Common myeloid progenitor, CD34-positive (primary cell): ENCODE measurements around the gene GRB2.

Source experiments
- CTCF ChIA-PET: fragments of 350-600 bp; sonication (Branson Sonifier 250); formaldehyde crosslinking; loops from one replicate; lab custom pipeline; 2021; ENCODE audit warnings: antibody characterized with exemption; lab: Charles Lee
- POLR2A ChIA-PET: fragments of 350-600 bp; sonication (Branson Sonifier 250); formaldehyde crosslinking; loops from one replicate; lab custom pipeline; 2021; ENCODE audit warnings: antibody characterized with exemption; lab: Charles Lee
- DNase-seq, 3 donors: peaks; one replicate each; pipeline versions ENCODE4 v3.0.0 to v3.0.0-alpha.2; 2013
- H3K27ac ChIP-seq, 2 experiments: 1 replicate in 1 of 2; 2 replicates in 1 of 2; pipeline ENCODE4 v1.7.0; 2013; ENCODE audit warnings: inconsistent platforms in 2 of 2, low read length in 2 of 2, mild to moderate bottlenecking in 2 of 2, low read depth in 1 of 2, moderate library complexity in 1 of 2; ENCODE audit not compliant: severe bottlenecking in 2 of 2, insufficient read depth in 1 of 2, poor library complexity in 1 of 2
- H3K27me3 ChIP-seq, 5 experiments: replicated peaks in 2 of 5; 1 replicate in 3 of 5; 2 replicates in 2 of 5; pipeline versions ENCODE4 v1.6.1 to v1.7.0; 2013; ENCODE audit warnings: low read length in 4 of 5, mild to moderate bottlenecking in 2 of 5, moderate library complexity in 2 of 5, inconsistent platforms in 1 of 5; ENCODE audit not compliant: insufficient read depth in 5 of 5, control insufficient read depth in 4 of 5
- H3K36me3 ChIP-seq, 4 experiments: 1 replicate in 2 of 4; 2 replicates in 2 of 4; pipeline versions ENCODE4 v1.6.1 to v1.7.0; 2013; ENCODE audit warnings: low read length in 3 of 4, control low read depth in 1 of 4, mild to moderate bottlenecking in 1 of 4; ENCODE audit not compliant: control insufficient read depth in 4 of 4, insufficient read depth in 4 of 4
- H3K4me1 ChIP-seq, 4 experiments: 1 replicate in 3 of 4; 2 replicates in 1 of 4; pipeline versions ENCODE4 v1.6.1 to v1.7.1; 2013; ENCODE audit warnings: low read length in 3 of 4, mild to moderate bottlenecking in 3 of 4, control low read depth in 1 of 4, inconsistent platforms in 1 of 4, moderate library complexity in 1 of 4; ENCODE audit not compliant: control insufficient read depth in 4 of 4, insufficient read depth in 4 of 4; ENCODE audit errors: control extremely low read depth in 1 of 4
- H3K4me3 ChIP-seq, 7 experiments: 1 replicate in 4 of 7; 2 replicates in 3 of 7; pipeline versions ENCODE4 v1.5.1 to v1.7.0; 2013; ENCODE audit warnings: mild to moderate bottlenecking in 7 of 7, low read length in 6 of 7, moderate library complexity in 6 of 7, inconsistent platforms in 2 of 7, low read depth in 2 of 7, control low read depth in 1 of 7; ENCODE audit not compliant: insufficient read depth in 4 of 7, control insufficient read depth in 1 of 7; ENCODE audit errors: extremely low read depth in 1 of 7
- H3K9me3 ChIP-seq, 5 experiments: 1 replicate in 4 of 5; 2 replicates in 1 of 5; pipeline versions ENCODE4 v1.6.1 to v1.7.1; 2013; ENCODE audit warnings: low read length in 4 of 5, mild to moderate bottlenecking in 2 of 5, inconsistent platforms in 1 of 5, low read depth in 1 of 5, moderate library complexity in 1 of 5; ENCODE audit not compliant: control insufficient read depth in 4 of 5, insufficient read depth in 2 of 5; ENCODE audit errors: control extremely low read depth in 1 of 5
- WGBS: methylation state at CpG from one replicate; pipeline ENCODE4 v1.1.5; 2013; ENCODE audit not compliant: insufficient coverage; 5-methylcytosine and 5-hydroxymethylcytosine counted together

GRB2 gene

DNA sequence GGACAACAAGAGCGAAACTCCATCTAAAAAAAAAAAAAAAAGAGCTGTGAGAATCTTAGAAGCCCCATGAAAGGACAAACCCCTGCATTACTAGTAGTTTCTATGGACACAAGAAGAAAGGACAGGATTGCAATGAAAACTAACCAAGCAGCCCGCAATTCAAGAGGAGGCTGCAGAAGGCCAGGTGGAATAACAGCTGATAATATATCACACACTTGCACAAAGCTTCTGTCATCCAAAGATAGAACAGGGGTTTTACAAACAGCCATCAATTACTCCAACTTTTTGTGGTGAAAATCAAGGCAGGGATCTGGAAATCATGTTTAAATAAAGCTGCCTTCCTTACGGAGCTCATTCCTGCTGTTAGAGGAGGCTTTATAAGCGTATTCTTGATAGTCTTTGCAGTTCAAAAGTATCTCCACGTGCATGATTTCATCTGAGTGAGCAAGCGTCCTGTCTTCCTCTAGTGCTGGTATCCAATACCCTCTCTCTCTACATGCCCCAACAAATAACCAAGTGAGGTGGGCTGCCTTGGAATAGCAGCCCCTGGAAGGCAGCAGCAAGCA is 27.8 kb upstream of the GRB2 start:
- no peak overlapping the region for H3K4me3 ChIP-seq
- ChIA-PET CTCF (interaction anchor here (1.0 to 1.6 kb wide), 3 partner anchors 62 to 144 kb away, joined by 3 to 4 read pairs (median 3); partner anchors contain the start of gene SLC25A19), POLR2A (no interaction called here)
- H3K27me3 ChIP-seq: no peaks in the 10 kb centered on the region
- H3K36me3 ChIP-seq: no peaks in the 10 kb centered on the region
- WGBS: 90% methylated on average over 2 of the region's 6 CpGs
- H3K9me3 ChIP-seq: no peaks in the 10 kb centered on the region
- peaks cover 0 to 8% (median 4%) of the 10 kb centered on the region in 4 experiments for H3K4me1 ChIP-seq
- no peak overlapping the region for H3K27ac ChIP-seq
- peak in 1 of 3 donors; percentile 15 for DNase-seq

DNA sequence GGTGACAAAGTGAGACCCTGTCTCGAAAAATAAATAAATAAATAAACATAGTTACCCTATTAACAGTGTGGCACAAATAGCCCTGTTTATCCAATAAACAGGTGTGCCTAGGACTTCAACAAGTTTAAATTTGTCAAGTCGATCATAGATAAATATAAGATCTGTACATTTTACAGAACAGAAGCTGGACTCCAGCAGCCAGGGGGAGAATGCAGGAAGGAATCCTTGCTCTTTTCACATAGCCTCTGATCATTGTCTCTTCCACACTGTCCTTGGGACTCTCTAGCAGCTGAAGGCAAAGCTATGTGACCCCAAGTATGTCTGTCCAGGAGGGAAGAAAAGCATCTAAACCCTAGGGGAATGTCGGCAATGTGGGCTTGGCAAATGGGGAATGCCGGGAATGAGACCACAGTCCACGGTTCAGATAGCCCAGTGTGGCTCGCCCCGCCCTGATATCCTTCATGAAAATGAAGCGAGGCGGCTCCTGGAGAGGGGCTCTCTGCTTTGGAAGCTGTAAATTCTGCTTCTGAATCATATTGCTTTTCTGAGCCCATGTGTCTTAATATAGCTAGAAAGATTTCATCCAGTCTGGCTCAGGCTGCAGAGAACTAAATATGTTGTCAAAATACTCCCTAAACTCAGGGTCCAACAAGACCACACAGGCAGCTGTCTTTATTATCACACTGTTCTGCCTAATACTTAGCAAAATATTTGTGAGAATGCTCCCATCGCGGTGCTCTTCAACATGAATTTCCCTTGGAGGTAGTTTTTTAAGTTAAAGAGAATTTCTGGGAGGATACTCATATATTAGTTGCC is 24.9 kb upstream of the GRB2 start:
- Histone ChIP-seq H3K27ac (no peak overlapping the region), H3K4me3 (no peak overlapping the region), H3K36me3 (no peaks in the 10 kb centered on the region), H3K27me3 (no peaks in the 10 kb centered on the region), H3K9me3 (no peaks in the 10 kb centered on the region), H3K4me1 (peaks cover 0 to 6% (median 1%) of the 10 kb centered on the region in 4 experiments)
- CTCF ChIA-PET: interaction anchor here (0.6 to 1.6 kb wide), 7 partner anchors 9 to 171 kb away, joined by 3 to 5 read pairs (median 3); no protein-coding TSS in a partner anchor
- no peak for DNase-seq
- WGBS: 92% methylated on average over 9 of the region's 11 CpGs
- POLR2A ChIA-PET: no interaction called here

DNA sequence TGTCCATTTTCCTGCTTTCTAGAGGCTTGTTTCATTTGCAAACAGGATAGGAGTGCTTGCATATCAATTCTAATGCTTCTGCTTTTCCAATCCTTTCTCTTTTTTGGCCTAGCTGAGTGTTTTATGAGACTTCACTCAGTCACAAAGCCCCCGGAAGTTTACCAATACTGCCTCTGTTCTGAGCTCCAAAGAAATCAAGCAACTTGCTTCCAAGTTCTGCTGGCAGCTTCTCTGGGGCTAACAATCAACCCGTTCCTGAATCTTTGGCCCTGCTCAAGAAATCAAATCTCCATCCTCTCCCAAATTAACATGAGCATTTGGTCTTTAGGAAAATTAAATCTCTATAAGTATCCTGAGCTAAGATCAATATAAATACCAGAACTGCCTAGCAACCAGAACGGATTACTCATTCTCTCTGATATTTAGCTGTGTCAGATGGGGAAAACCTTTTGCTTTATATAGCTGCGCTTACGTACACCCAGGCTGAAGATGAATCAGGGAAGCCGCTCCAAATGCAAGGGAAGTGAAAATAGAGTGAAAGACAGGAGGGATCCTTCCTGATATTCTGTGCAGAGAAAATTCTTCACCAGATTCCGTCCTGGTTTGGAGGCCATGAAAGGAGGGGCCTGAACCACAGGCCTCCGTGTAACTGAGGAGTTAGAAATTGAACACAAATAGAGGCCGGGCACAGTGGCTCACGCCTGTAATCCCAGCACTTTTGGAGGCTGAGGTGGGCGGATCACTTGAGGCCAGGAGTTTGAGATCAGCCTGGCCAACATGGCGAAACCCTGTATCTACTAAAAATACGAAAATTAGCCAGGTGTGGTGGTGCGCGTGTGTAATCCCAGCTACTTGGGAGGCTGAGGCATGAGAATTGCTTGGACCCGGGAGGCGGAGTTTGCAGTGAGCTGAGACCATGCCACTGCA is 23.3 kb upstream of the GRB2 start:
- WGBS: 98% methylated on average over 15 of the region's 17 CpGs
- Histone ChIP-seq H3K9me3 (no peaks in the 10 kb centered on the region), H3K4me1 (peaks cover 0 to 6% (median 1%) of the 10 kb centered on the region in 4 experiments), H3K36me3 (no peaks in the 10 kb centered on the region), H3K27me3 (no peaks in the 10 kb centered on the region), H3K27ac (no peak overlapping the region), H3K4me3 (no peak overlapping the region)
- CTCF ChIA-PET: interaction anchor here (0.8 to 1.9 kb wide), 5 partner anchors 53 to 190 kb away, joined by 3 to 9 read pairs (median 3); partner anchors contain the start of gene TSEN54
- no peak for DNase-seq
- POLR2A ChIA-PET: no interaction called here

DNA sequence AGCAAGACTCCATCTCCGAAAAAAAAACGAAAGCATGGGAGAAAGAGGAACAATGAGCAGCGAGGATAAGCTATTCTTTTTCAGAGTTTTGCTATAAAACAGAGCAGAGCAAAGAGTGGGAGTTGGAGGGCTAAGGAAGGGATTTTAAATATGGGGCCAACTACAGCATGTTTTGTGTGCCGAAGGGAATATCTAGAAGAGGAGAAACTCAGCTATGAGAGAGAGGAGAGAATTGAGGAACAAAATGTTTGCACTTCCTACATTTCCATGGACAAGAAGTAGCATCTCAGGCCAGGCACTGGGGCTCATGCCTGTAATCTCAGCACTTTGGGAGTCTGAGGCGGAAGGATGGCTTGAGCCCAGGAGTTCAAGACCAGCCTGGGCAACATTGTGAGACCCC is 13.1 kb upstream of the GRB2 start:
- WGBS: 56% methylated on average over 5 of the region's 5 CpGs
- CTCF ChIA-PET: interaction anchor here (0.7 to 2.1 kb wide), 4 partner anchors 85 to 148 kb away, joined by 3 to 5 read pairs (median 4); partner anchors contain the start of genes MIF4GD and SLC25A19
- Histone ChIP-seq H3K36me3 (no peaks in the 10 kb centered on the region), H3K4me1 (peaks cover 0 to 4% (median 1%) of the 10 kb centered on the region in 4 experiments), H3K27ac (no peak overlapping the region), H3K27me3 (no peaks in the 10 kb centered on the region), H3K4me3 (no peak overlapping the region), H3K9me3 (no peaks in the 10 kb centered on the region)
- DNase-seq: peak in 2 of 3 donors; percentile 29
- POLR2A ChIA-PET: no interaction called here

DNA sequence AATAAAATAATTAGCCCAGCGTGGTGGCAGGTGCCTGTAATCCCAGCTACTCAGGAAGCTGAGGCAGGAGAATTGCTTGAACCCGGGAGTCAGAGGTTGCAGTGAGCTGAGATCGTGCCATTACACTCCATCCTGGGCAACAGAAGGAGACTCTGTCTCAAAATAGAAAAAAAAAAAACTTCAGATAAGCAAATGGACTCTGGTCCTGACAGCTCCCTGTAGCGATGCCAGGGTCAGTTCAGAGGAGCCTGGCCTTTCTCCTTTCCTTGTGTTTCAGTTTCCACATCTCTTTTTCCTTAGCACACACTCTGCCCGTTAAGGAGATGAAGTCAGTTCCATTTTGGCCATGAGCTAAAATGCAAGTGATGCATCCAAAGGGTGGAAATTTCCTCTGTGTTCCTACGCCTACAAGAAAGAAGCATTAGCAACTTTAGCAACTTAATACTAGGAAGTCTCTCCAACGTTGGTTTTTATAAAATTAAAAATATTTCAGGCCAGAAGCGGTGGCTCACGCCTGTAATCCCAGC is 11.6 kb upstream of the GRB2 start:
- POLR2A ChIA-PET: interaction anchor here (0.6 to 1.2 kb wide), 2 partner anchors 16 to 119 kb away, joined by 4 to 6 read pairs; no protein-coding TSS in a partner anchor
- 93% methylated on average over 8 of the region's 9 CpGs for WGBS
- H3K27ac ChIP-seq: no peak overlapping the region

DNA sequence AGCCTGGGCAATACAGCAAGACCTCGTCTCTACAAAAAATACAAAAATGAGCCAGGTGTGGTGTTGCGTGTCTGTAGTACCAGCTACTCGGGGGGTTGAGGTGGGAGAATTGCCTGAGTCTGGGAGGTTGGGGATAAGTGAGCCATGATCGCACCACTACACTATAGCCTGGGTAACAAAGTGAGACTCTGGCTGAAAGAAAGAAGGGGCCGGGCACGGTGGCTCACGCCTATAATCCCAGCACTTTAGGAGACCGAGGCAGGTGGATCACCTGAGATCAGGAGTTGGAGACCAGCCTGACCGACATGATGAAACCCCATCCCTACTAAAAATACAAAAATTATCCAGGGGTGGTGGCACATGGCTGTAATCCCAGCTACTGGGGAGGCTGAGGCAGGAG is 10.5 kb upstream of the GRB2 start:
- ChIA-PET POLR2A (no interaction called here), CTCF (interaction anchor here (0.7 kb wide), 1 partner anchor 100 kb away, joined by 3 read pairs; no protein-coding TSS in a partner anchor)
- Histone ChIP-seq H3K27me3 (no peaks in the 10 kb centered on the region), H3K4me1 (peaks cover 3 to 23% (median 17%) of the 10 kb centered on the region in 4 experiments), H3K36me3 (no peaks in the 10 kb centered on the region), H3K27ac (no peak overlapping the region), H3K9me3 (no peaks in the 10 kb centered on the region), H3K4me3 (no peak overlapping the region)
- no peak for DNase-seq
- 90% methylated on average over 4 of the region's 9 CpGs for WGBS

More for the DNA sequence above, 11.6 kb upstream of the GRB2 start:
- Histone ChIP-seq H3K36me3 (no peaks in the 10 kb centered on the region), H3K27me3 (no peaks in the 10 kb centered on the region), H3K4me3 (no peak overlapping the region), H3K9me3 (no peaks in the 10 kb centered on the region), H3K4me1 (peaks cover under 1 to 12% (median 9%) of the 10 kb centered on the region in 4 experiments)
- CTCF ChIA-PET: interaction anchor here (1.1 kb wide), 1 partner anchor 149 kb away, joined by 4 read pairs; no protein-coding TSS in a partner anchor
- DNase-seq: no peak
